Measurements from ENCODE around the gene CACNG8.
A peak's percentile ranks its signal among the peaks of the same experiment; 100 is the strongest.

Gene CACNG8

GRCh38 chr19:53965091-53965490 is 2.4 kb downstream of the CACNG8 start:
- no peak for DNase-seq

- no peak for DNase-seq
Observed at GRCh38 chr19:53966931-53967330, 4.2 kb downstream of the CACNG8 start.

GRCh38 chr19:53969366-53969765 is 6.6 kb downstream of the CACNG8 start:
- no peak for DNase-seq

- DNase-seq, result no peak
Observed at GRCh38 chr19:53971673-53972072, 8.9 kb downstream of the CACNG8 start.

- DNase-seq, result peak; percentile 75
Observed at GRCh38 chr19:53977429-53977990, 14.8 kb downstream of the CACNG8 start.

GRCh38 chr19:53977991-53978731 is 15.4 kb downstream of the CACNG8 start:
- DNase-seq, result peak; percentile 51

GRCh38 chr19:53978975-53979801 is 16.5 kb downstream of the CACNG8 start:
- no peak for DNase-seq

GRCh38 chr19:53980539-53981375 is 18.0 kb downstream of the CACNG8 start:
- DNase-seq, result no peak

GRCh38 chr19:53981376-53981951 is 18.7 kb downstream of the CACNG8 start:
- DNase-seq, result no peak

GRCh38 chr19:53982001-53982451 is 19.3 kb downstream of the CACNG8 start:
- DNase-seq, result no peak

- DNase-seq, result peak; percentile 30
Observed at GRCh38 chr19:53982611-53983010, 19.9 kb downstream of the CACNG8 start.

- no peak for DNase-seq
Observed at GRCh38 chr19:53983457-53984289, 20.9 kb downstream of the CACNG8 start.

GRCh38 chr19:53985863-53986262 is 23.1 kb downstream of the CACNG8 start:
- no peak for DNase-seq

GRCh38 chr19:53988981-53989380 is 26.2 kb downstream of the CACNG8 start:
- no peak for DNase-seq

- no peak for DNase-seq
Observed at GRCh38 chr19:53989600-53990533, 27.1 kb downstream of the CACNG8 start.

GRCh38 chr19:53991224-53992113 is 28.7 kb downstream of the CACNG8 start, which contains the start of gene CACNG6:
TSS of gene CACNG6 (plus strand) at chr19:53991637. CDS start at chr19:53992878, 1,241 bp downstream.
- DNase-seq, result no peak

- DNase-seq, result no peak
Observed at GRCh38 chr19:53992211-53992610, 29.5 kb downstream of the CACNG8 start.

- DNase-seq, result no peak
Observed at GRCh38 chr19:53992815-53993214, 30.1 kb downstream of the CACNG8 start.

- no peak for DNase-seq
Observed at GRCh38 chr19:53993448-53993847, 30.7 kb downstream of the CACNG8 start.

Measured in CD4-positive, alpha-beta T cell treated with Interleukin-17A for 1 hour (primary cell).